Right cardiac atrium (tissue), 5 donors: Measurements from ENCODE around the gene FLT1. TPM values are rescaled to one million over a fixed set of nuclear protein-coding genes. Genes with fewer than 3 reads are reported as not detected.

Source experiments
- ATAC-seq, 2 donors: fragments of 200-7000 bp; cut with Tn5 transposase; one replicate each; pipeline versions ENCODE4 v1.8.0 to v1.9.1; 2020; ENCODE audit warnings: moderate library complexity in 2 of 2, mild to moderate bottlenecking in 1 of 2
- DNase-seq, 3 donors: peaks; one replicate each; pipeline ENCODE4 v3.0.0-alpha.2; 2020
- H3K27ac ChIP-seq: one replicate; pipeline ENCODE4 v1.5.1; 2013; ENCODE audit warnings: mild to moderate bottlenecking, low read length, control low read depth, moderate library complexity
- H3K27me3 ChIP-seq: one replicate; pipeline ENCODE4 v1.6.1; 2013; ENCODE audit not compliant: control insufficient read depth, insufficient read depth
- H3K4me1 ChIP-seq: one replicate; pipeline ENCODE4 v1.6.1; 2013; ENCODE audit warnings: low read length; ENCODE audit not compliant: control insufficient read depth, insufficient read depth
- H3K4me3 ChIP-seq: one replicate; pipeline ENCODE4 v1.5.1; 2013; ENCODE audit warnings: low read length, control low read depth
- H3K9me3 ChIP-seq: one replicate; pipeline ENCODE4 v1.6.1; 2013; ENCODE audit warnings: low read length; ENCODE audit not compliant: control insufficient read depth
- WGBS: extraction: QIAGEN DNeasy Blood & Tissue Kit; methylation state at CpG from one replicate; pipeline ENCODE4 v1.1.7; 2013; 5-methylcytosine and 5-hydroxymethylcytosine counted together
- intact Hi-C, 4 donors: fragments of 100-400 bp; cut with DNase I; formaldehyde crosslinking; loops; one replicate each; pipeline versions ENCODE4 v1.11.0 to v1.14.0; 2022 to 2023
- polyA plus RNA-seq: library from polyadenylated mRNA; stranded (reverse); fragments of 200-250 nt; gene quantifications from one replicate; pipeline ENCODE4 v1.2.3, GENCODE V29; 2013
- total RNA-seq, 4 donors: library from RNA; stranded (reverse); fragmentation: NEBNext Ultra II Directional; extraction: Animal tissue kit (Norgen Biotek cat#: 25700); gene quantifications; one replicate each; pipeline ENCODE4 v1.2.1, GENCODE V29; 2021
- donor health status: healthy with polysubstance abuse.
- donor health status: DM: no; HTN: yes; CAD: no.
- donor health status: DM: no; HTN: no; CAD: no.
- donor health status: DM: no; HTN: yes; CAD: no; lungs with severe emphysema.
- donor health status: DM: yes; HTN: yes; CAD: no.

Gene FLT1
- total and polyA plus RNA-seq, 5 donors = 24.9 to 53.4 (median 37.5) TPM

- H3K4me1 ChIP-seq = no peaks in the 10 kb centered on the region
- intact Hi-C loops = no loop called here
- H3K27ac ChIP-seq = no peak overlapping the region
- H3K4me3 ChIP-seq = no peak overlapping the region
- no peak for DNase-seq
- peak; percentile 84 to 92 for ATAC-seq
- no peaks in the 10 kb centered on the region for H3K27me3 ChIP-seq
- H3K9me3 ChIP-seq = no peaks in the 10 kb centered on the region
- WGBS = 52% methylated on average over 7 of the region's 7 CpGs
Measured at GRCh38 chr13:28475916-28476725, 18.8 kb downstream of the FLT1 start.

GRCh38 chr13:28474491-28475134 lies 20.3 kb downstream of the FLT1 start:
- Histone ChIP-seq H3K4me1 (no peaks in the 10 kb centered on the region), H3K4me3 (no peak overlapping the region), H3K27ac (no peak overlapping the region), H3K27me3 (no peaks in the 10 kb centered on the region), H3K9me3 (no peaks in the 10 kb centered on the region)
- WGBS = 62% methylated on average over 1 of the region's 1 CpG
- peak in 1 of 2 donors; percentile 27 for ATAC-seq
- no peak for DNase-seq
- intact Hi-C loops = no loop called here

DNA sequence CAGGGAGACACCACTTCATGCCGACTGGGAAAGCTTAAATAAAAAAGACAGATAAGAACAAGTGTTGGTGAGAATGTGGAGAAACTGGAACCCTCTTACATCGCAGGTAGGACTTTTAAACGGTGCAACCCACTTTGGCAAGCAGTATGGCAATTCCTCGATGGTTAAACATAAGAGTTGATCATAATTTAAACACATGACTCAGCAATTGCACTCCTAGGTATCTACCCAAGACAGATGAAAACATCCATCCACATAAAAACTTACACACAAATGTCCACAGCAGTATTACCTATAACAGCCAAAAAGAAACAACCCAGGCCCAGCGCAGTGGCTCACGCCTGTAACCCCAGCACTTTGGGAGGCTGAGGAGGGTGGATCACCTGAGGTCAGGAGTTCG lies 21.9 kb downstream of the FLT1 start:
- Histone ChIP-seq H3K27ac (no peak overlapping the region), H3K4me1 (no peaks in the 10 kb centered on the region), H3K27me3 (no peaks in the 10 kb centered on the region), H3K4me3 (no peak overlapping the region), H3K9me3 (no peaks in the 10 kb centered on the region)
- intact Hi-C loops = no loop called here
- ATAC-seq (no peak), DNase-seq (no peak)
- WGBS = 91% methylated on average over 7 of the region's 7 CpGs

- DNase-seq (no peak), ATAC-seq (no peak)
- Histone ChIP-seq H3K4me3 (no peak overlapping the region), H3K4me1 (peaks cover 2% of the 10 kb centered on the region), H3K27me3 (no peaks in the 10 kb centered on the region), H3K27ac (no peak overlapping the region), H3K9me3 (no peaks in the 10 kb centered on the region)
- 81% methylated on average over 2 of the region's 2 CpGs for WGBS
- intact Hi-C loops = no loop called here
Measured at GRCh38 chr13:28471421-28471820, 23.5 kb downstream of the FLT1 start.

DNA sequence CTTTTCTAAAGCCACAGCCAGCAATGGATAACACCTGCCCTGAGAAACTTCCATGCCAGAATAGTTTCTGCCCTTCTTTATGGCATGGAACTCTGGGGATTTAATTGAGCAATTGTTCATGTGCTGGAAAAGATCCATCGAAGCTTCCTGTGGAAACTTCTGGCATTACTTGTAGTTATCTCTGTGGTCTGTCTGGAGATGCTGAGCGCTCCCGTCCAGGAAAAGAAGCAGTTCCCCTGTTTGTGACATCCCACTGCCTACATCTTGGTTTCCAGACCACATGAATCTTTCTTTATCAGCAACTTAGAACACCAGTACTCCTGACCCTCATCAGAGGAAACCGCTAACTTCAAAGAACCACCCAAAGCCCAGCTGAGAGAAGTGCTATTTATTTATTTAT lies 24.6 kb downstream of the FLT1 start:
- no peak for DNase-seq
- H3K4me3 ChIP-seq = no peak overlapping the region
- H3K27ac ChIP-seq = no peak overlapping the region
- WGBS = 46% methylated on average over 4 of the region's 4 CpGs
- H3K27me3 ChIP-seq = no peaks in the 10 kb centered on the region
- peak in 1 of 2 donors; percentile 62 for ATAC-seq
- intact Hi-C loops = no loop called here
- H3K4me1 ChIP-seq = peaks cover 2% of the 10 kb centered on the region
- no peaks in the 10 kb centered on the region for H3K9me3 ChIP-seq

- intact Hi-C loops = loop anchor here in 1 of 4 donors (10.0 kb wide), 1 partner anchor 115 kb away; no protein-coding TSS in a partner anchor
- peak; percentile 24 to 41 for ATAC-seq
- DNase-seq = no peak
- 64% methylated on average over 6 of the region's 6 CpGs for WGBS
- H3K4me3 ChIP-seq = no peak overlapping the region
- H3K27ac ChIP-seq = no peak overlapping the region
- H3K4me1 ChIP-seq = peaks cover 2% of the 10 kb centered on the region
- H3K27me3 ChIP-seq = no peaks in the 10 kb centered on the region
- no peaks in the 10 kb centered on the region for H3K9me3 ChIP-seq
Measured at GRCh38 chr13:28469316-28469715, 25.6 kb downstream of the FLT1 start.

- peak in 1 of 2 donors; percentile 10 for ATAC-seq
- H3K4me1 ChIP-seq = peaks cover 2% of the 10 kb centered on the region
- 63% methylated on average over 7 of the region's 7 CpGs for WGBS
- intact Hi-C loops = loop anchor here in 1 of 4 donors (10.0 kb wide), 1 partner anchor 113 kb away; no protein-coding TSS in a partner anchor
- H3K4me3 ChIP-seq = no peak overlapping the region
- no peaks in the 10 kb centered on the region for H3K27me3 ChIP-seq
- no peak for DNase-seq
- H3K9me3 ChIP-seq = no peaks in the 10 kb centered on the region
- no peak overlapping the region for H3K27ac ChIP-seq
Measured at GRCh38 chr13:28468023-28468915, 26.7 kb downstream of the FLT1 start.

- Histone ChIP-seq H3K4me1 (peaks cover 2% of the 10 kb centered on the region), H3K9me3 (no peaks in the 10 kb centered on the region), H3K27me3 (no peaks in the 10 kb centered on the region), H3K27ac (no peak overlapping the region), H3K4me3 (no peak overlapping the region)
- 69% methylated on average over 3 of the region's 3 CpGs for WGBS
- ATAC-seq (peak in 1 of 2 donors; percentile 44), DNase-seq (no peak)
- intact Hi-C loops = loop anchor here in 1 of 4 donors (10.0 kb wide), 1 partner anchor 112 kb away; no protein-coding TSS in a partner anchor
Measured at GRCh38 chr13:28467034-28467433, 27.9 kb downstream of the FLT1 start.

- H3K4me3 ChIP-seq = no peak overlapping the region
- H3K9me3 ChIP-seq = no peaks in the 10 kb centered on the region
- intact Hi-C loops = loop anchor here in 1 of 4 donors (10.0 kb wide), 1 partner anchor 111 kb away; no protein-coding TSS in a partner anchor
- ATAC-seq (no peak), DNase-seq (no peak)
- peaks cover 2% of the 10 kb centered on the region for H3K4me1 ChIP-seq
- H3K27me3 ChIP-seq = no peaks in the 10 kb centered on the region
- WGBS = 89% methylated on average over 3 of the region's 3 CpGs
- H3K27ac ChIP-seq = no peak overlapping the region
Measured at GRCh38 chr13:28466151-28466550, 28.8 kb downstream of the FLT1 start.

DNA sequence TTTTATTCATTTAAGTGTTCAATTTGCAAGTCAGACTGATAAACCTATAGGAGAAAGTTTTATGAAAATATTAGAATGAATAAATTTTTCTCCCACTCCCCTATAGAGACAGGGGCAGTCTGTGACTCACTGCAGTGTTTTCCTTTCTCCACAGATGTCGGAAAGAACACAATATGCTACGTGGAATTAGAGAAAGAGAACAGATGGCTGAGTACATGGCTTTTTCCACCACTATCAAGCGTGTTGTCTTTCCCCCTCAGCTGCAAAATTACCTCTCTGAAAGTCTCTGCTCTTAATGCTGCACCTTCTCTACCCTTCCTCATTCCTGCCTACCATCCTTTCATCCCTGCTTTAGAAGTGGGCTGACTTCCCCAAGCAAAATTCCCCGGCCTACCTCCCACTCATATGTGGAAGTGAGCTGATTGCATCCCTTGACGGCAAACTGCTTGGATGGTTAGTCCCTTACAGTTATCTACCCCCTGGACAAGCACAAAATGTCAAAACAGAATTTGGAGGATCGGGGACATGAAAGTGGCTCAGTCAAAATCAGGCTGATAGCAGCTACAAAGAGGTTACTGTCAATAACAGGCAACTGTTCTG lies 30.0 kb downstream of the FLT1 start:
- ATAC-seq = no peak
- H3K27ac ChIP-seq = no peak overlapping the region
- intact Hi-C loops = loop anchor here in 1 of 4 donors (10.0 kb wide), 1 partner anchor 110 kb away; no protein-coding TSS in a partner anchor
- no peaks in the 10 kb centered on the region for H3K9me3 ChIP-seq
- DNase-seq = no peak
- peaks cover 2% of the 10 kb centered on the region for H3K4me1 ChIP-seq
- no peaks in the 10 kb centered on the region for H3K27me3 ChIP-seq
- 64% methylated on average over 6 of the region's 6 CpGs for WGBS
- no peak overlapping the region for H3K4me3 ChIP-seq
